ENCODE data around the gene GPRC5D. TPM values are rescaled to one million over a fixed set of nuclear protein-coding genes. Genes with fewer than 3 reads are reported as not detected.

The GPRC5D gene
- total RNA-seq = 0.13 TPM in 1 of 2 replicates, not detected in the other

GRCh38 chr12:12952036-12952435, at the start of gene GPRC5D:
Gene GPRC5D (minus strand): TSS chr12:12952170. CDS start chr12:12950384, 1,786 bp downstream.

GRCh38 chr12:12999959-13000615, 48.1 kb upstream of the GPRC5D start, which contains the start of gene HEBP1:
Gene HEBP1 (minus strand): TSS chr12:13000265. CDS start chr12:13000114, 151 bp downstream.

GRCh38 chr12:12891080-12891880, 60.7 kb downstream of the GPRC5D start, which contains the start of gene GPRC5A:
Gene GPRC5A (plus strand): TSS chr12:12891562. CDS start chr12:12908250, 16,688 bp downstream.

Other genes with a start within 250 kb of the GPRC5D start
- gene CDKN1B, start 234.8 kb downstream of the GPRC5D start, total RNA-seq = 22.3 and 38.1 TPM in 2 replicates
- gene APOLD1, start 166.5 kb downstream of the GPRC5D start, total RNA-seq = 3.5 and 22.0 TPM in 2 replicates
- 51.3 and 62.0 TPM in 2 replicates for gene DDX47, start 138.8 kb downstream of the GPRC5D start, total RNA-seq
- gene GPRC5A, start 60.6 kb downstream of the GPRC5D start, total RNA-seq = 16.7 and 56.1 TPM in 2 replicates
- 24.9 and 26.4 TPM in 2 replicates for gene HEBP1, start 48.1 kb upstream of the GPRC5D start, total RNA-seq
- gene FAM234B, start 92.2 kb upstream of the GPRC5D start, total RNA-seq = 11.0 and 12.6 TPM in 2 replicates
- gene GSG1, start 151.5 kb upstream of the GPRC5D start, total RNA-seq = 0.07 and 0.39 TPM in 2 replicates
- 65.4 and 65.7 TPM in 2 replicates for gene EMP1, start 244.6 kb upstream of the GPRC5D start, total RNA-seq

Measured in smooth muscle cell of the pulmonary artery (primary cell).